Ureter (tissue), 1 donor: ENCODE data around the gene C16orf89. TPM values are rescaled to one million over a fixed set of nuclear protein-coding genes. Genes with fewer than 3 reads are reported as not detected.
A peak's percentile ranks its signal among the peaks of the same experiment; 100 is the strongest.
"Not testable (repeated sequence)": the region's sequence is repeated elsewhere in the genome, so short reads cannot be mapped to it uniquely, and the experiment has no call there.

Experiments
- DNase-seq: peaks from one replicate; pipeline ENCODE4 v3.0.0-alpha.2; 2020; ENCODE audit warnings: low spot score
- total RNA-seq: library from RNA; stranded (reverse); gene quantifications from one replicate; pipeline ENCODE4 v1.2.4, GENCODE V29; 2023
- donor health status: DM: yes; HTN: yes; CAD: no.

The C16orf89 gene, protein sequence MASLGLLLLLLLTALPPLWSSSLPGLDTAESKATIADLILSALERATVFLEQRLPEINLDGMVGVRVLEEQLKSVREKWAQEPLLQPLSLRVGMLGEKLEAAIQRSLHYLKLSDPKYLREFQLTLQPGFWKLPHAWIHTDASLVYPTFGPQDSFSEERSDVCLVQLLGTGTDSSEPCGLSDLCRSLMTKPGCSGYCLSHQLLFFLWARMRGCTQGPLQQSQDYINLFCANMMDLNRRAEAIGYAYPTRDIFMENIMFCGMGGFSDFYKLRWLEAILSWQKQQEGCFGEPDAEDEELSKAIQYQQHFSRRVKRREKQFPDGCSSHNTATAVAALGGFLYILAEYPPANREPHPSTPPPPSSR
- total RNA-seq: 10.0 TPM

DNA sequence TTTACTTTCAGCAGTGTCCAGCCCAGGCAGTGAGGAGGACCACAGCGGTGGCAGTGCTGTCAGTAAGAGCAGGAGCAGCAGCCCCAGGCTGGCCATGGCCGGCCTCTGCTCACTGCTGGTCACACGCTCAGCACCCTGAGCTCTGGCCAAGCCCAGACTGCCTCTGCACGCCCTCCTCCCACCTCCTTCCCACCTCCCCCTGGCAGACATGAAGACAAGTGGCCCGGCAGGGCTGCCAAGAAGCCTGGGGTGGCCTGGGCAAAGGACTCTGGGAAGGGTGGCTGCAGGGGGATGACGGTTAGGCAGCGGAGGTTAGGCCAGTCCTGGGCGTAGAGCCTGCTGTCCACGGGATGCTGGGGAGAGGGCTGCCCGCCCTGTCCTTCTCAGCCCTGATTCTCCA is at the start of gene C16orf89:
C16orf89 (minus strand) TSS at position 144 of the 400 bp plus-strand sequence; CDS start at position 96, 48 bp downstream.
- peak; percentile 55 for DNase-seq

DNA sequence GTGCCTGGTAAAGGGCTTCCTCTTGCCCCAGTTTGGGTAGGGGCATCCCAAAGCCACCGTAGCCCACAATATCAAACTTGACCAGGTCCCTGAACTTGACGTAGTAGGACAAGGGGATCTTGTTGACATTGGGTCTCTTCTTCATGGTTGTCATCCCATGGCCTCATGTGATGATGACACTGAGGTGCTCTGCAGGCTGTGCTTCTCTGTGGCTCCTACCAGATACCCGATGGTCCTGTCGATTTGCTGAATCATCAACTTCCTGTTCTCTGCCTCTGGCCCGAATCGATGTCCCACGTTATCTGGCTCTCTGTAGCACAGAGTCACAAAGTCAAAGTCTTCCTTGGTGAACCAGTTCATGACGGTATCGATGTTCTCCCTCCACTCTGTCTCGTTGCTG is 45.2 kb upstream of the C16orf89 start:
- not testable (repeated sequence) for DNase-seq

DNA sequence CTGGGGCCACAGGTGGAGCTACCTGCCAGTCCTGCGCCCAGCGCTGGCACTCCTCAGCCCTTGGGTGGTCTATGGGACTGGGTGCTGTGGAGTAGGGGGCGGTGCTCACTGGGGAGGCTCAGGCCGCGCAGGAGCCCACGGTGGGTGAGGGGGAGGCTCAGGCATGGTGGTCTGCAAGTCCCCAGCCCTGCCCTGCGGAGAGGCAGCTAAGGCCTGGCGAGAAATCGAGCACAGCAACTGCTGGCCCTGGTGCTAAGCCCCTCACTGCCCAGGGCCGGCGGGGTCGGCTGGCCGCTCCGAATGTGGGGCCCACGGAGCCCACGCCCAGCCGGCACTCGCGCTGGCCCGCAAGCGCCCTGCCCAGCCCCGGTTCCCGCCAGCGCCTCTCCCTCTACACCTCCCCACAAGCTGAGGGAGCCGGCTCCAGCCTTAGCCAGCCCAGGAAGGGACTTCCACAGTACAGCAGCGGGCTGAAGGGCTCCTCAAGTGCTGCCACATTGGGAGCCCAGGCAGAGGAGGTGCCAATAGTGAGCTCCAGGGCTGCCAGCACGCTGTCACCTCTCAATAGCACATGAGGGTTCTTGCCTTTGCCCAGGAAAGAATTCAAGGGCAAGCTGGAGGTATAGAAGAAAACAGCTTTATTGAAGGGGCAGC is 42.9 kb upstream of the C16orf89 start:
- DNase-seq: no peak

DNA sequence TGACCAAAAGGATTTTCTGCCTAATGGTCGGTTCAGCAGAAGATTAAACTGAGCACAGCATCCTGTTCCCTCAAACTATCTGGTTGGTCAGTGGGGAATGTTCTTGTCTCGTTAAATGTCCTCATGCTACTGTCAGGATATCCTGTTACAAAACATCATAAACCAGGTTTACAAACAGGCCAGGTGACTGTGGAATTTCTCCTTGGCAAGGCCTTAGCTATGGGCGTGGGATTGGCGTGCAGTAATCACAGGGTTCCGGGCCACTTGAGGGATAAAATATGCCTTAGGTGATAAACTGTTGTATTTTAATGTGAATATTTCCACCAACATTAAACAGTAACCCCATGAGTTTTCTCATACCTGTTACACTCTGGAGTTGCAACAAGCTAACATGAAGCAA is 39.3 kb upstream of the C16orf89 start:
- not testable (repeated sequence) for DNase-seq

DNA sequence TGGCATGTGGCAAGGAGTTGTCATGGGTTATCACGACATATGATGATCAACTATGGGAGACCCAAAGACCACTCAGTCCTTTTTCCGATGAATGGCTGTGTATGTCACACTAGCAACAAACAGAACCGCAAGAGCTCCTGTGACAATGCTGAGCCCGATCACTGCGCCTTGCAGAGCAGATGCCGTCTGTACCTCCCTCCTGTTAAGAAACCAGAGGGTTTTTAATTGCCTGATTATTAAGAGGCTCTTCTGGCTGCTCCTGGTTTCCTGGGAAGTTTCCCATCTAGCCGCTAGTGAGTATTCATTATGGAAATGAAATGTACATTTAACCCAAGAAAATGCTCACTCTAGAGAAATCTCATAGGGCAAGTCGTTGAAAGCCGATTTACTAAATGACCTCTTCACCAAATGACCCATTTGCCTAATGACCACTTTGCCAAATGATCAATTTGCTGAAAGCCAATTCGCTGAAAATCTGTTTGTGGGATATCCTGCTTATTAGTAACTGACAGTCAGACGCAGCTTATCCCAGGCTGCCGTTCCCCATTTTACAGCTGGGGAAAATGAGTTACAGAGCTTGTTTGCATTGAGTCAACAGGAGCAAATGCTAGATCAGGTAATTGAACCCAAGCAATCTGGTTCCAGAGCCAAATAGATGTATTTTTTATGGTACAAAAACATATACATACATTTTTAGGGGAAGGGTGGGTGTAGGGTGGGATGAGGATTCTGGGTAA is 37.7 kb upstream of the C16orf89 start:
- DNase-seq: not testable (repeated sequence)

DNA sequence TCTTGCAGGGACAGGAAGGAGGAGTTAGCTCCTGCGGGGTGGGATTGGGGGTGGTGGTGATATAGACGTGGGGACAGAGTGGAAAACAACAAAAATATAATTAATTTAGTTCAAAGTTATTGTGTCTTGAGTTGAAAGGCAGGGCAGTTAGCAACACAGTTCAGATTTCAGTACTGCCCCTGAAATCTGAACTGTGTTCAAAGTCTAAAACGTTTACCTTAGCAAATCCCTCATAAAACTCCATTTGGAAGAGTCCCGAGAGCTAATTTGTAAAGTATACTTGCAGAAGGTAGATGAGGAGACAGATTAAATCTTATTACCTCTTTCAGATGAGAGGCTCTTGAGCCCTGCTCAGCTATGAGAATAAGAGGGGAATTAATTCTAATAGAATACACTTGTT is 33.4 kb upstream of the C16orf89 start:
- DNase-seq: not testable (repeated sequence)

DNA sequence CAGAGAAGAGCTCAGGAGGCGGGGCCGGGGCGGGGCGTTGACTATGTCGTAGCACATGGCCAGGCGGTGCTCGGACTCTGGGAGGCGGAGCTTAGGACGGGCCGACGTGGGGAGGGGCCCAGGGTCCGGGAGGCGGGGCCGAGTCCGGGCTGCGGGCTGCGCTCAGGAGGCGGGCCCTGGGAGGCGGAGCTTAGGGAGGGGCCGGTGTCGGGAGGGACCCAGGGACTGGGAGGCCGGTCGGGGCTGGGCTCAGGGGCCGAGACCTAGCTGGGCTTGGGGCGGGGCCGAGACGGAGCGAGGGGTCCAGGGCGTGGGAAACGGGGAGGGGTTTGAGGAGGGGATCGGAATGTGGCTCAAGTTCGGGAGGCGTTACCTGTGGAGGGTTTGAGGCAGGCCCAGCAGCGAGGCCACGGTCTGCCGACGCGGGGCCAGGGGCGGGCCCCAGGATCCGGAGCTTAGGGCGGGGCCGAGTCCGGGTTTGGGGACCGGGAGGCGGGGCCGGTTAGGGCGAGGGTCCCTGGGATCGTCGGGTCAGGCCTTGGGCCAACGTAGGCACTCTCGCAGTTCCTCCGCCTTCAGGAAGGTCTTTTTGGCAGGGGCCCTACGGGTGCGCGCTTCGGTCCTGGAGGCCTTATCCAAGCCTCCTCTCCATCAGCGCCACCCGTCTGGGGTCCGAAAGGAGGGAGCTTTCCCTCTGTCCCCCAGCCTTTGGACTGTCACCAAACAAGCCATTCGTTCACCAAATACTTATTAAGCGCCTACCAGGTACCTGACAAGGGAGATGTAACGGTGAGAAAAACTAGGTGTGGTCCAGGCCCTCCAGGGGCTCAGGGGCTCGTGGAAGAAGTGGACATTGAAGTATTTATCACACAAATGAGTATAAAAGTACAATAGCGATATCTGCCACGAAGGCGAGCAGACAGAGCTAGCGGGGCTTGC is 32.7 kb upstream of the C16orf89 start:
- DNase-seq: peak; percentile 83

DNA sequence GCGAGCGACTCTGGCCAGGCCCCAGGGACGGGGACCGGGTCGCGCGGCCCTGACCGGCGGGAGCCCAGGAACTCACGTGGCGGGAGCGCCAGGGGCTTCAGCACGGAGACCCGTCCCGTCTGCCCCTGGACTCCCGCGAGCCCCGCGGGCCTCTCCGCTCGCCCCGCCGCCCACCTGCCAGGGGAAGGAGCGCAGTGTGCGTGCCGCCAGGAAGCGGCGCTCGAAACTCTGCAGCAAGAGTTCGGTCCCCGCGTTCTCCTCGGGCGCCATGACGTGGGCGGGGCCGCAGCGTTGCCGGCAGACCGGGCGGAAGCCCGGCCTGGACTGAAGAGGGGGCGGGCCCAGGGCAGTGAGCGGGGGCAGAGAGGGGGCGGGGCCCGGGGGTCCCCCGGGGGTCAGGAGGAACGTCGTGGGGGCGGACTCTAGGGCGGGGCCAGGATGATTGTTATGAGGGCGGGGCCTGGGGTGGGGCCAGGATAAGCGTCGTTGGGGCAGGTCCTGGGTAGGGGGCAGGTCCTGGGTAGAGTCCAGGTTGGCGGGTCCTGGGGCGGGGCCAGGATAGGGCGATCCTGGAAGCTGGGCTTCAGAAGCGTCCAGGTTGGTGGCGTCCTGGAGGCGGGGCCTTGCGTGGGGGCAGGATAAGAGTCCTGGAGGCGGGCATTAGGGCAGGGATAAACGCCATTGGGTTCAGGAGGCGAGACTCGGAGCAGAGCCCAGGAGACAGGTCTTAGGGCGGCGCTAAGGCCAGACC is 31.9 kb upstream of the C16orf89 start, which contains the start of gene EEF2KMT:
EEF2KMT (minus strand) TSS at position 326 of the 751 bp plus-strand sequence; CDS start at position 270, 56 bp downstream.
- peak; percentile 100 for DNase-seq

DNA sequence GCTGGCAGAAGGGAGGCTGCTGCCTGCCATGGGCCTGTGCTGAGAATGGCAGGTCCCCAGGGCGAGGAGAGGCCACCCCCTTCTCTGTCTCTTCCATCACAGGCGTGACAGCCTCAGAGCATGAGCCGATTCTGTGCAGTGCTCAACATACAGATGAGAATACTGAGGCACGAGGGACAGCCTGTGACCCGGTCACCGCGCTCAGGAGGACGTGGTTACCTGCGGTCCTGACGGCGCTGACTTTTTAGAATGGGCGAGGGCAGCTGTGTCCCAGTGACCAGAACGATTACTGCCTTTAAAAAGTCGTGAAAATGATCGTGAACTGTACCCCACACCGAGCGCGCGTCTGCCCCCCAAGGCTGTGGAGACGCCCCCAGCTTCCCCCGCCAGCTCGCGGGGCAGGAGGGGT is 31.3 kb upstream of the C16orf89 start:
- DNase-seq: not testable (repeated sequence)

DNA sequence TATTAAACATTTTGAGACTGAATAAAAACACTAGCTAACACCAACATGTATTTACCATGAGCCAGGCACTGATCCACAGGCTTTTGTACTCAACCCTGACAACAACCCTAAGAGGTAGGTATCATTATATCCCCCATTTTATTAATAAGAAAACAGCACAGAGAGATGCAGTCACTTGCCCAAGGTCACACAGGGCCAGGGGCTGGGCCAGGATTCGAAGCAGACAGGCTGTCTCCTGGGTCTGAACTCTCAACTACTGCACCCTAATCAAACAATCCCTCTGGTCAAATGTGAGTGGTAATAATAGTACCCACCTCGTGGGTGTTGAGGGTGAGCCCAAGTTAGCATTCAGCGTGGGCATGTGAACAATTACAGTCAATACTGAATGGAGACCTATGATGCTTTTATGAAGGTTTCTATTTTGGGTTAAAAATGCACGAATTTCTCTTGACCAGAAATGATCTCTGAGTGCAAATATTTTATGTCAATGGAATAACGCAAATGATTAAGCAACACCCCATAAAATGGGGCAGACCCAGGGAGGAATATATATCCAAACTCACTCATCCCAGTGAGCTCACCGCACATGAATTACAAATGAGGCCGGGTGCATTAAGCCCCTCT is 30.8 kb upstream of the C16orf89 start:
- not testable (repeated sequence) for DNase-seq

DNA sequence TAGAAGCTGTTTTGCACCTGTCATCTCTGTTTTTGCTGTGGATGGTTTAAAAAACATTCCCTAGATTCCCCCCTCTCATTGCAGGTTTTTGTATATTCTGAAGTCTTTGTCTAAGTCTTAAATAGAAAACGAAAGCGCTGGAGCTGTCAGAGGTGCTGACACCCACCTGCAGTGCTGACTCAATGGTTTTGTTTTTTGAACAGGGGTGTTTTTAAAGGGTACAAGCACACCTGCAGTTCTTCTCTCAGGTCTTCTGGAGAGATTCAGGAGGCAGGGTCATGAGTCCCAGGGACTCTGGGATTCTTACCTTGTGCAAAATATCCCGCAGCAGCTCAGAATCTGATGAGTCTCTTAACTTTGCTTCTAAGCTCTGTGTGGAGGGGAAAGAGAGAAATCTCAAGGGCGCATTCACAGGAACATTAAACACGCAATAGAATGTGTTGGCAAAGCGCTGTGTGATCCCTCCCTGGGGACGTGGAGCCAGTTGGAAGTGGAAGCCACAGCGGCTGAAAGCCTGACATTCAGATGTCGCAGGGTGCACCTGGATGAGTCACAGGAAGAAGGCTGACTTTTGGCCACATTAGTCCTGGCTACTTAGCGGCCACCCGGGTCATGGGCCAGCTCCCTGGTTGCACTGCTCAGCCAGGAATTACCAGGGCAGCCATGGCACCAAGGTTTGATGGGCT is 29.5 kb upstream of the C16orf89 start:
- not testable (repeated sequence) for DNase-seq

DNA sequence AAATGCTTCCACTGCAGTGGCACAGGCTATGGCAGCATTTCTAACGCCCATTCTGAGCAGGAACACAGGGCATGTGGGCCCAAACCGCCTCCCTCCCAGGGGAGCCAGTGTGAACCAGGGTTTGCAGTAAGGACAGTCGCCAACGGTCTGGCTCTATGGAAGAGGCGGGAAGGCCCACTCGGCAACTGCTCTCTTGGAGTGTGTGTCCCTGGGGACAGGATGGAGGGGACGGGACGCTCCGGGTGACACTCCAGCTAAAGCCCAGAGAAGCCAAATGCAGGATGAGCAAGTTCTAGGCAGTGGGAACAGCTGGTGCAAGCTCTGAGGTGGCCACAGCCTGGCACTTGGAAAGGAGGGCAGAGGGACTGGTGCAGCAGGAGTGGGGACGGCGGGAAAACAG is 28.0 kb upstream of the C16orf89 start:
- DNase-seq: not testable (repeated sequence)

DNA sequence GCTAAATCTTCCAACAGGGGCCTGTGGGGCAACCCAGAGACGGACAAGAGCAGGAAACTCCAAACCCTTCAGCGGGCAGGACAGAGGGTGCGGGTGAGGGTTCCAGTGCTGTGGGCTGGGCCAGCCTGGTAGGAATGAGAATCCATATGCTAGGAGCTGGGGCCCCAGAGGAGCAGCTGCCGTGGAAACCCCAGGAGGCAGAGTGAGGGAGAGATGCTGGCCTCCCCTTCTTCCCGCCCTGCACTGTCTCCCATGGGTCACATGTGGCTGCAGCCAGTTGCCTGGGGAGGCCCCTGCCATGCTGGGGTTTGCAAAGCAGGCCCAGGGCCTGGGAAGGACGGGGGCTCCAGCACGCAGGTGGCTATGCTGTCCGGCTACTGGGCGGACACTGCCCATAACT is 27.3 kb upstream of the C16orf89 start:
- DNase-seq: not testable (repeated sequence)

DNA sequence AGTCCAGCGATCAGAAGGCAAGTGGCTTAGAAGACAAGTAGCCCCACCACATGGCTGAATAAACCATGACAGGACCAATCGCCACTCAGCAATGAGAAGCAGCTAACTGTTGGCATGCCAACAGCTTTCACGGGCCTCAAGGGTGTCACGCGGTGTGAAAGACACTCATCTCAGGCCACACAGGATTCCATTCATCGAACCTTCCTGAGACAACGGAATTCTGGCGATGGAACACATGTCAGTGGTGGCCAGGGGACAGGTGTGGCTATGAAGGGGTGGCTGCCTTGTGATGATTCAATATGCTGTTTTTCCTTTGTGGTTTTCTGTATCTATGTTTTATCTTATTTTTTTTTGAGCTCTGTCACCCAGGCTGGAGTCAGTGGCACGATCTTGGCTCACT is 24.8 kb upstream of the C16orf89 start:
- not testable (repeated sequence) for DNase-seq

DNA sequence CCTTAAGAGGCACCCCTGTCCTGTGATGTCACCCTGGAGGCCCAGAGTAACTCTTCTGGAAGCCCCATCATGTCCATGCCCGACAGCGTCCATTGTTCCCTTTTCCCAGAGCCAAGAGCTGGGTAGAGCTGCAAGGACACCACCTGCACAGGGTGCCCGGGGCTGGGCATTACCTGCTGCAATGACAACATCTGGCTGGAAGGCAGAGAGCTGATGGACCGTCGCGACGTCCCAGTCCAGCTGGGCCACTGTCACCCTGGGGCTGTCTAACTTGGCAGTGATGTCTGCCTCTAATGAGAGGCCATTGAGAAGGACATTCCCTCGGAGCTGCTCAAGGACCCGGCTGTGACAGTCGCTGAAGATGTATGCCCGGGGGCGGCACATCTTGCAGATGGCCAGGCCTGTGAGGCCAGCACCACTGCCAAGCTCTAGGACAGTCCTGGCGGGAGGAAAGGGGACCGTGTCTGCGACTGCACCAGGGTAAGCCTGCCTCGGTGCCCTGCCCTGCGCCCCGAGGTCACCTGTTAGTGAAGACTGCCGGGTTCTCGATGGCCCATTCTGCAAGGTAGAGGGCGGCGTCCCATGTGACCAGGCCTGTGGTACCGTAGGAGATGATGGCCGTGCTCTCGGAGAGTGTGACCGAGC is 24.3 kb upstream of the C16orf89 start:
- DNase-seq: not testable (repeated sequence)

DNA sequence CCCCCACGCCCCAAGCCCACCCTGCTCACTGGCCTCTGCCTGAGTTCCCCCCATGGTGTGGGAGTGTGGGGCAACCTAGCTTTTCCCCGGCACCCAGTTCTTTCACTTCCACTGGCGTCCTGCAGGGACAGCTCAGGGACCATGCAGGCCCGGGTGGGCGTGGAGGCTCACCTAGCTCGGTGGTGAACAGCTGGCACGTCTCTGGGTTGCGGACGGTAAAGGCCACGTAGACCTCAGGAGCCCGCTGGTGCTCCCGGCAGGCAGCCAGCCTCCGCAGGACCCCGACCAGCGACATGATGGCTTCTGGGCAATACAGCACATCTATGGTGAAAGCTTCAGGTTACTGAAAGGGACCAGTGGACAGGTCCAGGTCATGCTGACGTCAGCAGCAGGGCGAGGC is 23.2 kb upstream of the C16orf89 start:
- not testable (repeated sequence) for DNase-seq

DNA sequence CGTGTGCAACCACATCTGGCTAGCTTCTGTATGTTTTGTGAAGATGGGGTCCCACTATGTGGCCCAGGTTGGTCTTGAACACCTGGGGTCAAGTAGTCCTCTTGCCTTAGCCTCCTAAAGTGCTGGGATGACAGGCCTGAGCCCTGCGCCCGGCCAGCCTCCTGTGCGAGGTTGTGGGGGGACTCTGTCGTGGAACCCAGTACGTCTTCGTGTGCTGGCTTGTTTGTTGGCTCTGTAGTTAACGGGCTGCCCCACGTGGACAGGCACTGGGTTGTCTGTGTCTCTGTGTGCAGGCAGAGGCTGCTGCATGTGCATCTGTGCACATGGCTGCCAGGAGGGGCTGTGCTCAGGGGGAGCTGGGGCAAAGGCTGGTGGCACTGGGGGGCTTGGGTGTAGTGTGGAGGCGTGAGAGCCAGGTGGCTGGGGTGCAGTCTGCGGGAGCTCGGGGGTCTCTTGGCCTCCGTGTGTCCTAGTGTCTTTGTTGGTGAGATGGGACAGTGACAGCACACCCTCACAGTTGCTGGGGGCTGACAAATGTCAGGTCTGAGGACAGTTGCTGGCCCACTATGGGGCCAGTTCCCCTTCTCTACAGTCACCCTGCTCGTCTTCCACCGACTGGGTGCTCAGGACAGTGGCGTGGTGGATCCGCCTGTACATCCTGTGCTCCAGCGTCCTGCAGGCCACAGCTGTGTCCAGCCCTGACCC is 22.5 kb upstream of the C16orf89 start:
- not testable (repeated sequence) for DNase-seq

DNA sequence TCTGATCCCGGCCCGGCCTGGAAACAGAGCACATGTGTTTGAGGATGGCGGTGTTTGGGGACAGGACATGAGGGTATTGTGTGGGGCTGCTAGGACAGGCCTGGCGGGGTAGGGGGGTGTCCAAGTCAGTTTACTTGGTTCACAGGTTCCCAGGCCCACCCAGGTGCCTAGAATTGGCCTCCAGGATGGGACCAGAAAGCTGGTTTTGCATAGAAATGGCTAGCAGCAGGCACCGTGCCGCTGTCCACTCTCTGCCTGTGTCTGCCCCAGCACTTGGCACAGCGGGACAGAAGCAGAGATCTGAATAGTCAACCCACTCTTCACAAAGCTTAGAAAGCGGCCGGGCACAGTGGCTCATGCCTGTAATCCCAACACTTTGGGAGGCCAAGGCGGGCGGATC is 20.0 kb upstream of the C16orf89 start:
- not testable (repeated sequence) for DNase-seq
